GM21717 (cell line): ENCODE measurements around the gene RARB.

ENCODE experiments used
- ATAC-seq: cut with Tn5 transposase; IDR thresholded peaks from one replicate; pipeline ENCODE4 v1.9.1; 2021; ENCODE audit warnings: mild to moderate bottlenecking, moderate library complexity; ENCODE audit not compliant: unreplicated experiment

RARB gene

GRCh38 chr3:25469558-25469957, 41.5 kb downstream of the RARB start:
- ATAC-seq: no peak

DNA sequence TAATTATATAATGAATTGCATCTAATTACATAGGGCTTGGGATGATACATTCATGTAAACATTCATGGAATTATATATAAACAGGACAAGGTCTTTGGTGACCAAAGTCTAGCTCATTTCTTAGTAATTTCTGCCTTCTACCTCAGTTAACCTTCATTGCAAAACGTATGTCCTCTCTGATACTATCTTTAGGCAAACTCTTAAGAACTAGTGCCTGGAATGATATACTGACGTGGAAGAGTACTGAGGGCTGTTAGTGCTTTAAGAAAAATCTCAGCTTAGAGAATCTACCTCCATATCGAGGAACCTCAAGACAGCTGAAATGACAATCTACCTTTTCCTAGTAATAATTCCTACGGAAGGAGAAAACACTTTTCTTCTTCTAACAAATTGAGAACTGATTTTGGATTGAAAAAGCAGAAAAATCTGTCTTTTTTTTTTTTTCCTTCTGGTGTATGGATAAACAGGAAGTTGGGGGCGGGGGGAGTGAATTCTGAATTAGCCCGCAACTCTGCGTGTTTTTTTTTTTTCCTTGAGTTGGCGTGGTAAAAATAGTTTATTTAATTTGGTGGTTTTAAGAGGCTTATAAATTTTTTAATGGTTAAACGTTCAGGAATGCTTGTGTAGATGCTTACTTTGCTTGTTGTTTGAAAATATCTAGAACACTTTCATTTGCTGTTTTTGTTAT, 43.2 kb downstream of the RARB start:
- ATAC-seq: no peak

- ATAC-seq: no peak
Measured at GRCh38 chr3:25472153-25472552, 44.1 kb downstream of the RARB start.

- no peak for ATAC-seq
Measured at GRCh38 chr3:25472731-25473130, 44.7 kb downstream of the RARB start.

GRCh38 chr3:25473246-25473645, 45.2 kb downstream of the RARB start:
- no peak for ATAC-seq

- ATAC-seq: no peak
Measured at GRCh38 chr3:25474052-25474451, 46.0 kb downstream of the RARB start.

DNA sequence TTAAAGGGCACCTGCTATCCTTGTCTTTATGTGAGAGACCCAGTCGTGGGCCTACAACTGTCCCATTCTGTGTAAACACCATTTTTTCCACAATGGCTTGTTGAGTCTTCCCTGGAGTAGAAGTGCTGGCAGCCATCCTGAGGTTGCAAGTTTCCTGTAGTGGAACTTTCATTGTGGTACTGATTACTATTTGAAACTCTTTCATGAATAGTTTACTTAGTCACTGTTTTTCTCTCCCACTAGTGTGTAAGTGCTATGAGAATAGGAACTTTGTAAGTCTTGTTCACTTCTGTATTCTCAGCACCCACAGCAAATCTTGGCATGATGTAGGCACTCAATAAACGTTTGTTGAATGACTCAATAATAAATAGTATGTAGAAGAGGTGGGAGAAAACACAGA, 48.6 kb downstream of the RARB start:
- no peak for ATAC-seq

GRCh38 chr3:25478211-25478757, 50.2 kb downstream of the RARB start:
- ATAC-seq: no peak

- ATAC-seq: no peak
Measured at GRCh38 chr3:25478964-25479726, 51.1 kb downstream of the RARB start.

- ATAC-seq: no peak
Measured at GRCh38 chr3:25479727-25480010, 51.6 kb downstream of the RARB start.

GRCh38 chr3:25480811-25481210, 52.7 kb downstream of the RARB start:
- no peak for ATAC-seq

DNA sequence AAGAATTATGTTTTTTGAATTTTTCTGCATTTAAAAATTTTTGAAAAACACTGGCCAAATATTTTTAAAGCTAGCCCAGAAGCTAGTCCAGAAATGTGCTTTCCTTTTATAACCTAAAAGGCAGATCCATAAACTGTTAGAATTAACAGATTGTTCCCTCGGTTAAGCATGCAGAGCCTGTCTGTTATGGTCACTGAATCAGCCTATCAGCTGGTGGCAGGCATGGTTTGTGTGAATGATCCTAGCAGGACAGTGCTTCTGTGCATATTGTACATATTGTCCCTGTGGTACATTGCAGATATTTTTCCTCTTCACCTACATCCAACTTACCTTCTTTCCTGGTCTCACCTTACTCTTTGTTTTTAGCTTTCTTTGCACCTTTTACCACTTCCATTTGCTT, 53.3 kb downstream of the RARB start:
- ATAC-seq: no peak

DNA sequence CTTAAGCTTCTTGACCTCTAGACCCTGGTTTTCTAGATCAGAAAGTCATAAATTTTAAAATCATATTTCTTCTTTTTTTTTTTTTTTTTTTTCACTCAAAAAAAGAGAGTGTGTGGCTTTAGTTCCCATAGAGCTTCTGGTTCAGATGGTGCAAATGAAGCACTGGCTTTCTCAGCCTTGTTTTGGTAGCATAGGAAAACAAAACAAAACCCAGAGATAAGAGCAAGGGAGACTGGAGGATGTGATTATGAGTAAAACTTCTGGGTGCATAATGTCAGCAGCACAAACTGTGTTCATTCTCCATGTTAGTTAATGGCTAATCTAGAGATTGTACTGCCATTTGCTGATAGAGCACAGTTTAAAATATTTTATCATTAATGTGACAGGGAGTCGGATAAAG, 55.4 kb downstream of the RARB start:
- ATAC-seq: no peak

- no peak for ATAC-seq
Measured at GRCh38 chr3:25485673-25486072, 57.6 kb downstream of the RARB start.

DNA sequence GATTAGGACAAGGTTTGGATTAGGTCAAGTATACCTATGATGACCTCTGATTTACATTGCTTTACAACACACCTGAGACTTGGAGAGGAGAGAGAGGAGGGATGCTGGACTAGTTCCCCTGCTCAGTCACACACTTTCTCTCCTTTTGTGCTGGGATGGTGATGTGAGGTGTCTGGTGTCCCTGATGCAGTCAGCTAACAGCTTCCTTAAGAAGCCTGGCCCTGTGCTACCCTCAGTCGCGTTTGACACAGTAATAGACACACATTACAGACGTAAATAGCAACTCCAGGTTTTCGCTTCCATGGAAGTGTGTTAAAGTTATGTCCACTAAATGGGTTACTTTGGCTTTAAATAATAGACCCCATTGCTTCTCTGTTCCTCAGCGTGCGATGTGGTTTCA, 58.9 kb downstream of the RARB start:
- no peak for ATAC-seq

GRCh38 chr3:25489858-25490593, 62.0 kb downstream of the RARB start:
- ATAC-seq: no peak

DNA sequence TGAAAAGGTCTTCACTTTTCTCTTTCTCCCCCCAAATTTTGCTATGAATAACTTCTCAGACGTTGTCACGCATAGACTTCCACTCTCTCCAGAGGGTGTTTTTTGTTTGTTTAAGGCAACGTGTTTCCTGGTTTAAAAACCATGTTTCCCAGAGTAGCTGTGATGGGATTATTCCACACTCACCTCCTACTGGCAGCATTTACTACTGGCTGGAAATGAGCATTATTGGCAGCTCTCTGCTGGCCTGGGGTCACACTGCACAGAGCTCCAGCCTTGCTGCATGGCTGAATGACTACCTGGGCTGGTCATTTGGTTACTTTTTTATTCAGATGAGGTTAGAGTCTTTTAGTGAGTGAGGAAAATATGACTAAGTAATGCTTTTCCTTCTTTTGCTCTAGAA, 65.2 kb downstream of the RARB start:
- ATAC-seq: no peak

- no peak for ATAC-seq
Measured at GRCh38 chr3:25493786-25494185, 65.7 kb downstream of the RARB start.

DNA sequence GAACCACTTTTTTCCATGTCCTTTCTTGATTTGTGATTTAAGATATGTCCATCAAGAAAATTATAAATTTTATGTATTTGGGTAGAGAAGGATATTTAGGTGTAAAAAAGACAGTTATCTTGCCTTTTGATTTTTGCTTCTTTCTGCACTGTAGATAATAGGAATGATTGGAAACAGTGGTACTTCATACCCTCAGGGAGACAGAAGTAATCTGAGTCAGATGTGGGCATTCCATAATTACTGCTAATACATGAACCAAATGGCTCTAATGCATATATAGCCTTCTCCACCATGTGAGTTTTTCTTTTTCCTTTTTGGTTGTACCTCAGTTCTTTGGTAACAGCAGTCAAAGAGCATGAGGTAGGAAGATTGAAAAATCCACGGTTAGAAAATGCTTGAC, 67.2 kb downstream of the RARB start:
- ATAC-seq: no peak

- ATAC-seq: no peak
Measured at GRCh38 chr3:25495726-25496253, 67.7 kb downstream of the RARB start.

GRCh38 chr3:25497096-25497495, 69.0 kb downstream of the RARB start:
- no peak for ATAC-seq
